ENCODE data around the gene PCNX2.

The PCNX2 gene

GRCh38 chr1:233045588-233045987, 249.9 kb downstream of the PCNX2 start:
- no peak for TF ChIP-seq CREB1 (IDR thresholded peaks at IDR 0.05; ENCODE audit: low read depth)
- no peak for TF ChIP-seq USF1 (IDR thresholded peaks at IDR 0.05)

GRCh38 chr1:233042834-233043233, 252.7 kb downstream of the PCNX2 start:
- no peak for TF ChIP-seq ZBTB7A (IDR thresholded peaks at IDR 0.05; ENCODE audit: low read depth)
- no peak for TF ChIP-seq USF1 (IDR thresholded peaks at IDR 0.05)

- TF ChIP-seq REST (IDR thresholded peaks at IDR 0.05; ENCODE audit: low read depth): no peak
- no peak for TF ChIP-seq TAF1 (IDR thresholded peaks at IDR 0.05; ENCODE audit: low read depth)
- TF ChIP-seq RAD21 (IDR thresholded peaks at IDR 0.05; ENCODE audit: low read depth): no peak
- no peak for TF ChIP-seq MAX (IDR thresholded peaks at IDR 0.05)
- TF ChIP-seq USF1 (IDR thresholded peaks at IDR 0.05): no peak
- TF ChIP-seq YY1 (IDR thresholded peaks at IDR 0.05; ENCODE audit: low read depth): no peak
- TF ChIP-seq FOXM1 (IDR thresholded peaks at IDR 0.05; ENCODE audit: borderline replicate concordance, low read depth): no peak
- TF ChIP-seq CREB1 (IDR thresholded peaks at IDR 0.05; ENCODE audit: low read depth): no peak
- TF ChIP-seq EGR1 (IDR thresholded peaks at IDR 0.05): no peak
- TF ChIP-seq ZBTB7A (IDR thresholded peaks at IDR 0.05; ENCODE audit: low read depth): no peak
- TF ChIP-seq TCF12 (IDR thresholded peaks at IDR 0.05; ENCODE audit: low read depth): no peak
- TF ChIP-seq EP300 (IDR thresholded peaks at IDR 0.05; ENCODE audit: borderline replicate concordance): no peak
- no peak for TF ChIP-seq TEAD4 (IDR thresholded peaks at IDR 0.05)
- no peak for TF ChIP-seq NFIC (IDR thresholded peaks at IDR 0.05)
- no peak for TF ChIP-seq CEBPB (IDR thresholded peaks at IDR 0.05)
Observed at GRCh38 chr1:233040494-233040893, 255.0 kb downstream of the PCNX2 start.

GRCh38 chr1:233038581-233038980, 256.9 kb downstream of the PCNX2 start:
- no peak for TF ChIP-seq CREB1 (IDR thresholded peaks at IDR 0.05; ENCODE audit: low read depth)
- no peak for TF ChIP-seq REST (IDR thresholded peaks at IDR 0.05; ENCODE audit: low read depth)
- no peak for TF ChIP-seq MAX (IDR thresholded peaks at IDR 0.05)
- no peak for TF ChIP-seq ZBTB7A (IDR thresholded peaks at IDR 0.05; ENCODE audit: low read depth)
- TF ChIP-seq NFIC (IDR thresholded peaks at IDR 0.05): no peak
- no peak for TF ChIP-seq EGR1 (IDR thresholded peaks at IDR 0.05)
- no peak for TF ChIP-seq TEAD4 (IDR thresholded peaks at IDR 0.05)
- TF ChIP-seq TAF1 (IDR thresholded peaks at IDR 0.05; ENCODE audit: low read depth): no peak

- TF ChIP-seq CREB1 (IDR thresholded peaks at IDR 0.05; ENCODE audit: low read depth) (no peak), EGR1 (IDR thresholded peaks at IDR 0.05) (no peak), USF1 (IDR thresholded peaks at IDR 0.05) (no peak), FOXM1 (IDR thresholded peaks at IDR 0.05; ENCODE audit: borderline replicate concordance, low read depth) (no peak), NFIC (IDR thresholded peaks at IDR 0.05) (no peak), TAF1 (IDR thresholded peaks at IDR 0.05; ENCODE audit: low read depth) (no peak), REST (IDR thresholded peaks at IDR 0.05; ENCODE audit: low read depth) (no peak), YY1 (IDR thresholded peaks at IDR 0.05; ENCODE audit: low read depth) (no peak), CEBPB (IDR thresholded peaks at IDR 0.05) (no peak), TCF12 (IDR thresholded peaks at IDR 0.05; ENCODE audit: low read depth) (no peak), MAX (IDR thresholded peaks at IDR 0.05) (no peak), ZBTB7A (IDR thresholded peaks at IDR 0.05; ENCODE audit: low read depth) (no peak)
Observed at GRCh38 chr1:233037843-233038242, 257.7 kb downstream of the PCNX2 start.
